ENCODE data around the gene GNAO1. TPM values are rescaled to one million over a fixed set of nuclear protein-coding genes. Genes with fewer than 3 reads are reported as not detected.

GNAO1 gene
- total RNA-seq, 1 donor from 2014 or later: 14.6 TPM

DNA sequence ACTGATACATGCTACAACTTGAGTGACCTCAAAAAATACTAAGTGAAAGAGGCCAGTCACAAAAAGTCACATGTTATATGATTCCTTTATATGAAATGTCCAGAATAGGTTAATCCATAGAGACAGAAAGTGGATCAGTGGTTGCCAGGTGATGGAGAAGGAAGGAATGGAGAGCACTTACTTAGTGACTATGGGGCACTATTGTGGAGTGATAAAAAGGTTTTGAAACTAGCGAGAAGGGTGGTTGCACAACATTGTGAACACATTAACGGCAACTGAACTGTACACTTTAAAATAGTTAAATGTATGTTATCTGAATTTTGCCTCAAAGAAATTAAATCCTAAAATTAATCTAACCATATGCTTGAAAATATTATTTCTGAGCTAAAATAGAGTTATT is 208.2 kb downstream of the GNAO1 start:
- Mint-ChIP-seq H3K4me3 (ENCODE audit: low read depth) (no peak overlapping the region), H3K36me3 (ENCODE audit: insufficient read depth) (peaks cover 39% of the 10 kb centered on the region), H3K9me3 (ENCODE audit: low read depth) (peaks cover 5% of the 10 kb centered on the region), H3K27ac (no peak overlapping the region), H3K4me1 (ENCODE audit: low read depth) (no peaks in the 10 kb centered on the region), H3K27me3 (no peaks in the 10 kb centered on the region)
- TF ChIP-seq CTCF (IDR thresholded peaks at IDR 0.05; ENCODE audit: unreplicated experiment): no peak
- no peak for DNase-seq (ENCODE audit: low spot score, unreplicated experiment)

GRCh38 chr16:56400458-56400857 is 209.2 kb downstream of the GNAO1 start:
- no peak for TF ChIP-seq CTCF (IDR thresholded peaks at IDR 0.05; ENCODE audit: unreplicated experiment)

DNA sequence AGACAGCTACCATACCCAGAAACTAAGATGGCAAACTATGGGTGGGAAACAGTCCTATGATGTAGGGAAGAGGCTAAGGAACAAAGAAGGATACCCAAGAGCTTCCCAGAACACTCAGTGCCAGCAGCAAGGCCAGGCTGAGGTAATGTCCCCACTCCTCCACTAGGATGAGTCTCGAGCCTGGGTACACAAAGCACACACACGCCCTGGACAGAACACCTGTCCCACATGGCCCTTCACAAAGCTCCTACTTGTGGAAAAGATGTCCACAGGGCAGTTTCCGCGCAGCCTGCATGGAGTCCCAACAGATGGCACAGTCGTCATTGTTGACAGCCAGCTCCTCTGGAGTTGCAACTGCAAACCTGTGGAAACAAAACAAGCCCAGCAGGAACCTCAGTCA is 210.2 kb downstream of the GNAO1 start:
- DNase-seq (ENCODE audit: low spot score, unreplicated experiment): no peak
- H3K4me3 Mint-ChIP-seq (ENCODE audit: low read depth): no peak overlapping the region
- no peaks in the 10 kb centered on the region for H3K27me3 Mint-ChIP-seq
- H3K9me3 Mint-ChIP-seq (ENCODE audit: low read depth): peaks cover 2% of the 10 kb centered on the region
- H3K36me3 Mint-ChIP-seq (ENCODE audit: insufficient read depth): peaks cover 31% of the 10 kb centered on the region
- H3K4me1 Mint-ChIP-seq (ENCODE audit: low read depth): no peaks in the 10 kb centered on the region
- TF ChIP-seq CTCF (IDR thresholded peaks at IDR 0.05; ENCODE audit: unreplicated experiment): peak; percentile 39
- no peak overlapping the region for H3K27ac Mint-ChIP-seq

More at GRCh38 chr16:56400458-56400857, 209.2 kb downstream of the GNAO1 start:
- Mint-ChIP-seq H3K9me3 (ENCODE audit: low read depth) (peaks cover 5% of the 10 kb centered on the region), H3K27me3 (no peaks in the 10 kb centered on the region), H3K36me3 (ENCODE audit: insufficient read depth) (peaks cover 33% of the 10 kb centered on the region), H3K27ac (no peak overlapping the region), H3K4me1 (ENCODE audit: low read depth) (no peaks in the 10 kb centered on the region), H3K4me3 (ENCODE audit: low read depth) (no peak overlapping the region)
- DNase-seq (ENCODE audit: low spot score, unreplicated experiment): no peak

GRCh38 chr16:56405977-56406672 is 214.8 kb downstream of the GNAO1 start:
- H3K27me3 Mint-ChIP-seq: no peaks in the 10 kb centered on the region
- no peaks in the 10 kb centered on the region for H3K9me3 Mint-ChIP-seq (ENCODE audit: low read depth)
- H3K4me3 Mint-ChIP-seq (ENCODE audit: low read depth): no peak overlapping the region
- H3K36me3 Mint-ChIP-seq (ENCODE audit: insufficient read depth): peaks cover 20% of the 10 kb centered on the region
- H3K4me1 Mint-ChIP-seq (ENCODE audit: low read depth): no peaks in the 10 kb centered on the region
- H3K27ac Mint-ChIP-seq: no peak overlapping the region
- TF ChIP-seq CTCF (IDR thresholded peaks at IDR 0.05; ENCODE audit: unreplicated experiment): no peak
- no peak for DNase-seq (ENCODE audit: low spot score, unreplicated experiment)

Small RNA genes lying within 50 kb of the gene (microRNA-seq; reads per million reads assigned to microRNA genes)
- not detected for gene MIR3935 (ENCODE audit: borderline number of aligned reads, unreplicated experiment)

Other genes starting within 250 kb of the GNAO1 start
- gene AMFR, start 234.1 kb downstream of the GNAO1 start, total RNA-seq: 55.8 and 66.3 TPM in 2 replicates

Data from progenitor cell of endocrine pancreas (in vitro differentiated cells).